ENCODE results near the gene LHX4. TPM values are rescaled to one million over a fixed set of nuclear protein-coding genes. Genes with fewer than 3 reads are reported as not detected.

Gene LHX4
- total and polyA plus RNA-seq, 2 of the 8 experiments (the other 6 are each of a cell fraction or from before 2014, with no cell fraction given): 0.85 to 4.9 TPM

DNA sequence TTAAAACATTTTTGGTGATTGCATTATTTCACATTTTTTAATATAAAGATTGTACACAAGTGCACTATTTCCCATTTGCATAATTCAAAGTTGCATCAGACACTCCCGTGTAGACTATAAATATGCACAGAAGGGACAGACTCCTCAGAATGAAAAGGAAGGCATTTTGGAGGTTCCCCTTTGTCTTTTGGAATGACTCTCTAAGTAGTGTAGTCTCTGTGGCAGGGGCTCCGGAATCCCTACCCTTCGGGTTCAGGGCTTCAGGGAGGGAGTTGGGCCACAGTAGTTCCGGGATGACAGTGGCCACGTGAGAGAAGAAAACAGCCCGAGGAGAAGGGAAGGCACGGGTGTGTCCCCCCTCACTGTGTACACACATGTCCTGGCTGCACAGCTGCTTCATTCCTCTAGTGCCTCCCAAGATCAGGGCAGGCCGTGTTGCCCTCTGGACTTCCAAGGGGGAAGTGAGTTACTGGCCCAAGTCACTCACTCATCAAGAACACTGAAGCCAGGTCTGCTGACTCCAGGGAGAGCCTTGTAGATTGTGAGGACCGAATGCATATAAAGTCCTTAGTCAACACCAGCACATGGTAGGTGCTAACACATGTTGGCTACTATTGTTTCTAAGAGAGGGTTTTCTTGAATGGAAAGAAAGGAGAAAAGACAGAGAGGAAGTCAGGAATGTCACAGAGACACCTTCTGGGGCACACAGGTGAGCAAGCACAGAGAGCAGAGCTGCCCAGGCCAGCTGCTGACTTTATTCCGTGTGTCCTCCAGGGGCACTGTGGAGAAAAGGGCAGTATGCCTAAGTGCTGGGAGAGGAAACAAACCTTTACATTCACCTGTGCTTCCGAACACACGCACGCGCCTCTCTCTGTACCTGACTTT, 39.8 kb downstream of the LHX4 start (continued):
- TF ChIP-seq, protein P1, sequence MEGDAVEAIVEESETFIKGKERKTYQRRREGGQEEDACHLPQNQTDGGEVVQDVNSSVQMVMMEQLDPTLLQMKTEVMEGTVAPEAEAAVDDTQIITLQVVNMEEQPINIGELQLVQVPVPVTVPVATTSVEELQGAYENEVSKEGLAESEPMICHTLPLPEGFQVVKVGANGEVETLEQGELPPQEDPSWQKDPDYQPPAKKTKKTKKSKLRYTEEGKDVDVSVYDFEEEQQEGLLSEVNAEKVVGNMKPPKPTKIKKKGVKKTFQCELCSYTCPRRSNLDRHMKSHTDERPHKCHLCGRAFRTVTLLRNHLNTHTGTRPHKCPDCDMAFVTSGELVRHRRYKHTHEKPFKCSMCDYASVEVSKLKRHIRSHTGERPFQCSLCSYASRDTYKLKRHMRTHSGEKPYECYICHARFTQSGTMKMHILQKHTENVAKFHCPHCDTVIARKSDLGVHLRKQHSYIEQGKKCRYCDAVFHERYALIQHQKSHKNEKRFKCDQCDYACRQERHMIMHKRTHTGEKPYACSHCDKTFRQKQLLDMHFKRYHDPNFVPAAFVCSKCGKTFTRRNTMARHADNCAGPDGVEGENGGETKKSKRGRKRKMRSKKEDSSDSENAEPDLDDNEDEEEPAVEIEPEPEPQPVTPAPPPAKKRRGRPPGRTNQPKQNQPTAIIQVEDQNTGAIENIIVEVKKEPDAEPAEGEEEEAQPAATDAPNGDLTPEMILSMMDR (IDR thresholded peaks at IDR 0.05; ENCODE audit: control extremely low read depth in 1 of 3, insufficient read depth in 1 of 3, low read depth in 1 of 3, low read length in 3 of 3): peak; percentile 50 to 85 (median 82)
- peak; percentile 15; the same call in 1 of the 2 replicates for TF ChIP-seq USF2 (IDR thresholded peaks at IDR 0.05; ENCODE audit: low read length)
- TF ChIP-seq ATF2 (IDR thresholded peaks at IDR 0.05; ENCODE audit: low read length): 0 out of 2 replicates have a peak, but pooled peaks have one; percentile 28
- no peak for TF ChIP-seq ZNF274 (IDR thresholded peaks at IDR 0.05; ENCODE audit: borderline replicate concordance, extremely low read depth, low read length)
- 0 out of 2 replicates have a peak, but pooled peaks have one; percentile 40 for TF ChIP-seq TCF12 (IDR thresholded peaks at IDR 0.05; ENCODE audit: low read depth, low read length)
- no peak for TF ChIP-seq EP300 (IDR thresholded peaks at IDR 0.05; ENCODE audit: borderline replicate concordance in 1 of 2, low read depth in 2 of 2, low read length in 2 of 2)
- TF ChIP-seq, protein P2, sequence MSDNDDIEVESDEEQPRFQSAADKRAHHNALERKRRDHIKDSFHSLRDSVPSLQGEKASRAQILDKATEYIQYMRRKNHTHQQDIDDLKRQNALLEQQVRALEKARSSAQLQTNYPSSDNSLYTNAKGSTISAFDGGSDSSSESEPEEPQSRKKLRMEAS (IDR thresholded peaks at IDR 0.05): no peak
- no peak for TF ChIP-seq SUZ12 (IDR thresholded peaks at IDR 0.05; ENCODE audit: low read length)
- TF ChIP-seq RFX5 (IDR thresholded peaks at IDR 0.05; ENCODE audit: borderline replicate concordance, low read depth, low read length): no peak

Data from H1 (cell line).